Activated CD4-positive, alpha-beta T cell treated with anti-CD3 and anti-CD28 coated beads, Interleukin-2, amount 50 U/mL, for 4 hours (primary cell): ENCODE measurements around the gene FANCF.

Source experiments
- DNase-seq, 2 experiments: peaks; one replicate each; pipeline ENCODE4 v3.0.0-alpha.2; 2020

Gene FANCF

DNA sequence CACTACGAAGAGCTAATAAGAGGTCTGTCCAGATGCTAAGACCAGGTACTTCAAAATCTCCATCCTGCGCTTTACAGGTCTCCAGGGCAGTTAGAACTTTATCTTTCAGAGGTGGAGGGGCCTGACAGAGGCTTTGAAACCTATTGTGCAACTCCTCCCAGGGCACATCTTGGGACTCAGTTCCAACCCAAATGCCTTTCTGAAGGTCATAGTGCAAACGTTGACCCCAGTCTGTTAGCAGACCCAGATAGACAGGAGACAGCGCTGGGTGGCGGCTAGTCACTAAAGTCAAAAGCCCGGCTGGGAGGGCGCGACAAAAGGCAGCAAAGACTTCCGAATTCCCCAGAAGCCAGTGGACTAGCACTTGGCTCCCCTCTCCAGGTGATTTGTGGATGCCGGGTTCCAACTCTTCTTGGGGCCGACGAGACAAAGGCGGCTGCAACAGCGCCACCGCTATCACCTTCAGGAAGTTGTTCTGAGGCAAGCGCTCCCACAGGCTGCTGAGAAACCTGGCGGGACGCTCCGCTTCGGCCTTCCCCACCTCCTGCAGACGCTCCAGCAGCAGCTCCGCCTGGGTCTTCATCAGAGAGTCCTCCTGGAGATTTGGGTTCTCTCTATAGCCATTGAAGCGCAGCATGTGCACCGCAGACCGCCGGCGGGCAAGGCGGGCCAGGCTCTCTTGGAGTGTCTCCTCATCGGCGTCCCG is 728 bp downstream of the FANCF start:
- DNase-seq = peak; percentile 53 to 57

DNA sequence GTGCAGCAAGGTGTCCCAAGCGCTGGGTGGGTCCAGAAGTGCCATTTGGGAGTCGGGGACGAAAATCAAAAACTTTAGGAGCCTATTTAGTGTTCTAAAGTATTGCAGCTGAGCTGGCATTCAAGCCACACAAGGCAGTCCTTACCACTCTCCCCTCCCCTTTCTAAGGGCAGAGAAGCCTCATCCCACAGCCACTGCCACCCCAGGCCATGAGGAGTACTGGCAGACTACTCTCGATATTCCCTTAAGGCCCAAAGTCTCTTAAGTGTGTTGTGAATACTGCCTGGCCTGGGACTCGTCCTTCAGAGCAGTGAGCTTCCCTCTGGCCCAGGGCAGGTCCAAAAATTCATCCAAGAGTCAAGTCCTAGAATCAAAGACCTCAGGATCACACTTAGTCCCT is 7.8 kb downstream of the FANCF start:
- DNase-seq = no peak

DNA sequence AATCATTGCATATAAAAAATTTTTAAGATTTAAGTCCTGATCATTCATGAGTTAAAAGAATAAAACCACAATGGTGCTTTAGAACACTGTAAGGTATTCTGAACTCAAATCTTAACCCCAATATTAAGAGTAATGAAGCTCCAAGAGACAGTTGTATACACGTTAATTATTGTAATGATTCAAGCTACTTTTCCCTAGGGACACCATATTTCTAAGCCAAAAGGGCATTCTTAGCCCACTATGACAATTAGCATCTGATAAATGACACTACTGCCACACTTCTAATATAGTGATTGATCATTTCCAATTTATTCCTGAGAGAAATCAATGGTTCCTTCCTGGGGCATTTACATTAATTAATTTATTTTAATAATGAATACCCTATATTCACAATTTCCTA is 21.7 kb downstream of the FANCF start:
- DNase-seq = no peak

DNA sequence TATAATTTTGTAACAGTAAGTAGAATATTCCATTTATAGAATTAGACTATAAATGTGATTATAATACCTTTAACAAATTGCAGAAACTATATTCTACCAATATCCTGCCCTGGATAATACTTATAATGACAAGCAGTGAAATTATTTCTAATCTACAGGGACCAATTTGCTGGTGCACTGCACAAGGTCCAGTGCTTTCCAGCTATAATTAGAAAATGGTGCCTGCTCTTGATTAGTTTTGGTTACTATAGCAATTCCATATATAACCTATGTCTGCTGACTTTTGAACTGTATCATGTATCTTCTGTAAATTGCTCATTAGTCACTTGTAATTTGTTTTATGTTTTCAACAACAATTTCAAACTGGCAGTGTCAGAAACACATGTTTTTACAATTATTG is 23.1 kb downstream of the FANCF start:
- no peak for DNase-seq

DNA sequence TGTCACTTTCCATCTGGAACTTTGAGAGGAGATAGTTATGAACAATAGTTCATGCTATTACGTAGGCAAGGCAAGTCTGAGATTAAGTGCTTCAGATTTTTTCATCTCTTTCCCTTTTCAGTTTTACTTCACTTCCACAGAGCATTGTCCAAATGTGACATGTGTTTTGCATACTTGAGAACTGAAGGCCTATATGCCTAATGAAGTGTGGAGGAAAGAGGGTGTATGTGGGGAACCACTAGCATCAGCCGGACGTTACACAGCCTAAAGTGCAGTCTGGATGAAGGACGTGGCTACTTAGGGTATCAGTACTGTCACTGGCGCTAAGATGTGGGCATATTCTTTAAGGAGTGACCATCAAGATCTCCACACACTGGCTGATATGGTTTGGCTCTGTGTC is 26.2 kb downstream of the FANCF start:
- DNase-seq = no peak

DNA sequence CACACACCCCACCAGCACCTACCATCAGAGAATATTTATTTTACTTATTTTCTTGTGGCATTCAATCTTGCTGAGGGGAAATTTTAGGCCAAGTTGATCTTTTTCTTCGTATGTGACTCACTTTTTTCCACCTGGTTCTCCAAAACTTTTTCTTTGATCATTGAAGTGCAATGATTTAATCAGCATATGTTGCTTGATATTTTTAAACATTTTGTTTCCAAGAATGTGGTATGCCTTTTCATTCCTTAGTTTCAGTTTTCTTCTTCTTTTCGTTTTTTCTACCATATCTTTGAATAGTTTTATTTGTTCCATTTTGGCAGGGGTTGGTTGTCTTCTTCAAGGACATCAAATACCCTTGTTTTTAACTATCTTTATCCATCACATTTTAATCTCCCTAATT is 28.6 kb downstream of the FANCF start:
- DNase-seq = no peak

DNA sequence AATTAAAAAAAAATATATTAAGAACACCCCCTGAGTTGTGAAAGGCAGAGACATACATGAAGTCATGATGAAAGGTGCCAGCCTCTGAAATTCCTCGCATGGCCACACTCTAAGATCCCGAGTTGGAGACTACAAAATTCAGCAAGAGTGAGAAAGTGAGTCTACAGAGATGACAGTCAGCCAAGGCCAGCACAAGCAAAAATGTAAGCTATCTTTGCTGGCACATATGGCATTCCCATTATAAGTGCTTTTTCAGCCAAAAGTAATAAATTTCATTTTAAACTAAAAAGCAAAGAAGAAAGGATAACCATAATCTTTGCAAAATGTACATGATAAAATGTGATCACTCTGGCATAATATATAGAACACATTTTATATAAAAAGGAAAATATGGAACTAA is 40.6 kb downstream of the FANCF start:
- no peak for DNase-seq

DNA sequence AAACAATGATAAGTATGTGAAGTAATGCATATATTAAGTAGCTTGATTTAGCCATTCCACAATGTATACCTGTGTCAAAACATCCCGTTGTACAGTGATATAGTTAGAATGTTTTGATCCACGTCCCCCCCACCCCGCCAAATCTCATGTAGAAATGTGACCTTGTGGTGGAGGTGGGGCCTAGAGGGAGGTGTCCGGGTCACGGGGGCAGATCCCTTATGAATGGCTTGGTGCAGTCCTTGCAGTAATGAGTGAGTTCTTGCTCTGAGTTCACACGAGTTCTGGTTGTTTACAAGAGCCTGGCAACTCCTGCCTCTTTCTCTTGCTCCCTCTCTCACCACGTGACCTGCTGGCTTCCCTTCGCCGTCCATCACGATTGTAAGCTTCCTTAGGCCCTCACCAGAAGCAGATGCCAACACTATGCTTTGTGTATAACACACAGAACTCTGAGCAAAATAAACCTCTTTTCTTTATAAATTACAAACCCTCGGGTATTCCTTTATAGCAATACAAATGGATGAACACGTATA is 41.6 kb downstream of the FANCF start:
- DNase-seq = no peak

DNA sequence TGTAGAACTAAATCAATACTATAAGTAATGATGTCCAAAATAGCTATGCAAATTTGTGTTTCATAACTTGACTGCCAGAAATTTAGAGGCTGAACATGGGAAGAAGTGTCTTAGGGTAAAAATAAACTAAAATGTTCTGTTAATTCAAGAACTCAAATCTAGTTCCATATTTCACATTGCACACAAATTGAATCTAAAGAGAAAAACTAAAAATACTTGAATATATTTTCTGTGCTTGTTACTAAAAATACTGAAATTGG is 43.5 kb downstream of the FANCF start:
- DNase-seq = no peak

DNA sequence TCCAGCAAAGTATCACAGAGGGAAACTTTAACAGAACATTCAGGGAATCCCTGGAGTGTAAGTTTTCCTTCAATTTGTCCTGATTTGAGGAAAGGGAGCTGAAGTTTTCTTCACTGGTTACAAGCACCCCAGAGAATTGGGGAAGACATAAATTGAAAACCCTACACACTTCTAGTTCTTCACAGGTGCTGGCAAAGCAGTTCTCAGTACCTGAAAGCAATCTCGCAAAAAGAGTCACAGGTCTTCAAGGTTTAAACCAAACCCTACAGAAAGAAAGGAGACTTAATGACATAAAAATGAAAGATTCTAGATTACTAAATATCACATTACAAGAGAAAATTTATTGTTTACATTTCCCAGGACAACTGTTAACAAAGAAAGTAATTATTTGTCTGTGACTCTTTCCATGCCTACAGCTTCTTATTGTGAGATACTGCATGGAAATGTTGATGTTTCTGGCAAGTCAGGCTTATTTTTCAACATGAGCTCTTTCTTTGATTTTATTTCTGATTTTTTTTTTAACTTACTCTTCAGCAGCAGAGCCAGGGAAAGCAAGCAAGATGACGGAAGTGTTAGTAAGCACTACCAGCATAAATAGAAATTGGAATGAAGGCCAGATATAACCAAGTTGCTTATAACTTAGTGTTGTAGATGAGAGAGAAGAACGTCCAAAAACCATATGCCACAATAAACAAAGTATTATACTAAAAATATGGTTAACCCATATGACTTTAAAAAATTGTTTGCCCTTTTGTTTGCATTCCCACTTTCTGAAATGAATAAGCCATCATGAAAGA is 44.1 kb downstream of the FANCF start:
- DNase-seq = no peak

DNA sequence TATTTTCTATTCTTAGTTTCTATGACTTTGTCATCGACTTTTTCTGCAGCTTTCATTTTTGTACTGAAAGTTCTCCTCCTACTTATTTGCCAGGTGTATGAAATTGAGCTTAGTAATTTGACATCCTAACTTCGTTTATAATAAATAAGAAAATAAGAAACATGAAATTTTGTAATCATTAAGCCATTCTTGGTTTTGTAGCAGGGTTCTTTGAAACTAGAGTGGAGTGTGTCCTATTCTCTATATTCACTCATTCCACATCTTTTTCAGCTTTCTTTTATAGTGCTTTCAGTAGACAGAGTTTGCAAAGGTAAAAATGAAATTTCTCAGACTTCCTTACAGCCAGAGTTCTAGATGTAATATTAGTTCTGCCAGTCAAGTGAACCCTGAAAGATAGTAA is 47.8 kb downstream of the FANCF start:
- no peak for DNase-seq
